Smooth muscle cell (in vitro differentiated cells): Measurements from ENCODE around the gene SNAPIN. TPM values are rescaled to one million over a fixed set of nuclear protein-coding genes. Genes with fewer than 3 reads are reported as not detected.

ENCODE experiments used
- DNase-seq: peaks from one replicate; lab custom pipeline; 2025; ENCODE audit not compliant: unreplicated experiment; lab: John Stamatoyannopoulos, UW
- H2AFZ ChIP-seq: fragments of 200-600 bp; sonication (generic); 2 replicates; pipeline ENCODE4 v1.6.0; 2016; ENCODE audit warnings: antibody characterized with exemption, low read depth, mild to moderate bottlenecking
- H3F3A ChIP-seq: fragments of 200-600 bp; sonication (generic); 2 replicates; pipeline ENCODE4 v1.6.0; 2017; ENCODE audit warnings: antibody characterized with exemption, low read depth
- H3K27ac ChIP-seq: fragments of 200-600 bp; sonication (generic); 2 replicates; pipeline ENCODE4 v1.5.1; 2016; ENCODE audit warnings: low read depth, mild to moderate bottlenecking
- H3K27me3 ChIP-seq: fragments of 200-600 bp; sonication (generic); 2 replicates; pipeline ENCODE4 v1.6.1; 2016; ENCODE audit warnings: low read depth, mild to moderate bottlenecking
- H3K36me3 ChIP-seq: fragments of 200-600 bp; sonication (generic); 2 replicates; pipeline ENCODE4 v1.5.1; 2016; ENCODE audit warnings: low read depth
- H3K4me1 ChIP-seq: fragments of 200-600 bp; sonication (generic); 2 replicates; pipeline ENCODE4 v1.5.1; 2016; ENCODE audit warnings: low read depth
- H3K4me2 ChIP-seq: fragments of 200-600 bp; sonication (generic); 2 replicates; pipeline ENCODE4 v1.6.0; 2016; ENCODE audit warnings: mild to moderate bottlenecking
- H3K4me3 ChIP-seq: fragments of 200-600 bp; sonication (generic); 2 replicates; pipeline ENCODE4 v1.5.1; 2016; ENCODE audit warnings: mild to moderate bottlenecking
- H3K79me2 ChIP-seq: fragments of 200-600 bp; sonication (generic); 2 replicates; pipeline ENCODE4 v1.6.0; 2016; ENCODE audit warnings: low read depth, mild to moderate bottlenecking
- H3K9ac ChIP-seq: fragments of 200-600 bp; sonication (generic); 2 replicates; pipeline ENCODE4 v1.6.0; 2016; ENCODE audit warnings: low read depth
- H3K9me3 ChIP-seq: fragments of 200-600 bp; sonication (generic); replicated peaks from 2 replicates; pipeline ENCODE4 v1.5.1; 2016; ENCODE audit warnings: low read depth
- H4K20me1 ChIP-seq: fragments of 200-600 bp; sonication (generic); 2 replicates; pipeline ENCODE4 v1.6.0; 2016; ENCODE audit warnings: low read depth
- WGBS: methylation state at CpG from one replicate; pipeline ENCODE4 v1.1.7; 2016; ENCODE audit warnings: low lambda C conversion rate; 5-methylcytosine and 5-hydroxymethylcytosine counted together
- polyA plus RNA-seq: library from polyadenylated mRNA; unstranded; fragments of >200 nt; fragmentation: Nextera tagmentation; extraction: Ambion mirVana; gene quantifications from 2 replicates; pipeline ENCODE4 v1.2.1, GENCODE V29; 2016
- total RNA-seq: library from RNA; depleted of rRNA; stranded (reverse); fragments of >200 nt; gene quantifications from 2 replicates; pipeline ENCODE4 v1.2.3, GENCODE V29; 2014
- TF ChIP-seq, protein P1 (sequence below): fragments of 200-600 bp; sonication (generic); IDR thresholded peaks from 2 replicates; pipeline ENCODE4 v1.5.1; 2017; ENCODE audit warnings: borderline replicate concordance, mild to moderate bottlenecking, antibody characterized with exemption; ENCODE audit not compliant: insufficient read depth, poor library complexity, severe bottlenecking

SNAPIN gene
- total and polyA plus RNA-seq, 2 experiments from 2014 or later: 52.0 to 65.5 TPM

DNA sequence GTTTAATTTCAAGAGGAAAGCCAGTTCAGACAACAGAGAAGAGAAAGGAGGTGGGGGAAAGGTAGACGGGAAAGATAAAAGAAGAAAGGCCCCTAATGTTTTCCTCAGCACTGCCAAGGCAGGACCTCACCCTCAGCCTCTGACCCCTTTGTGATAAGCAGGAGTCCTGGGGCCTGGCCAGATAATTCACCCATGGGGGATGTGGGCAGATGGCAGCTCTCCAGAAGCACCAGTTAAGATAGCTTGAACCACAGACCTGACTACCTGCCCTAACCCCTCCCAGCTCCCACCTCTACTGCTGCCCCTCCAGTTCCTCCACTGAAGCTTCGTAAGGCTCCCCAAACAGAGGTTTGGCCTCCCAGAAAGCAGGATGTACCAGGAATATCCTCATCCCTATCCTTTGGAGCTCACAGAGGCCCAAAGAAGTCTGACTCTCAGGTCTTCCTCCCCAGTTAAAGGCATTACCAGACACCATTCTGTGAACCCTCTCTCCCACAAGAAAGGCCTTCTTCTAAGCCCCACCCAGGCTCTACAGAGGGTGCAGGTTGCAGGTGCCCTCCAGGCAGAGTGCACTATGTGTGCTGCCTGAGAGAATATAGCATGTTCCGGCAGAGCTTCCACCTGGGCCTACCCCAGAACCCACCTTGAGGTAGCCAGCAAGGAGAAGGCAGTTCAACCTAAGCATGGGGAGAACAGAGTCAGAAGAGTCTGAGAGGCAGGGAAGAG, 9.2 kb upstream of the SNAPIN start:
- DNase-seq: no peak
- Histone ChIP-seq H4K20me1 (peaks cover 1% of the 10 kb centered on the region), H3K27me3 (no peaks in the 10 kb centered on the region), H3K79me2 (no peaks in the 10 kb centered on the region), H3K4me3 (no peak overlapping the region), H3K36me3 (peaks cover 4% of the 10 kb centered on the region), H3K27ac (no peak overlapping the region), H3K9ac (no peak overlapping the region), H3F3A (peaks cover 15% of the 10 kb centered on the region), H3K4me2 (no peak overlapping the region), H3K4me1 (no peaks in the 10 kb centered on the region), H2AFZ (no peak overlapping the region), H3K9me3 (no peaks in the 10 kb centered on the region)
- TF ChIP-seq, protein P1, sequence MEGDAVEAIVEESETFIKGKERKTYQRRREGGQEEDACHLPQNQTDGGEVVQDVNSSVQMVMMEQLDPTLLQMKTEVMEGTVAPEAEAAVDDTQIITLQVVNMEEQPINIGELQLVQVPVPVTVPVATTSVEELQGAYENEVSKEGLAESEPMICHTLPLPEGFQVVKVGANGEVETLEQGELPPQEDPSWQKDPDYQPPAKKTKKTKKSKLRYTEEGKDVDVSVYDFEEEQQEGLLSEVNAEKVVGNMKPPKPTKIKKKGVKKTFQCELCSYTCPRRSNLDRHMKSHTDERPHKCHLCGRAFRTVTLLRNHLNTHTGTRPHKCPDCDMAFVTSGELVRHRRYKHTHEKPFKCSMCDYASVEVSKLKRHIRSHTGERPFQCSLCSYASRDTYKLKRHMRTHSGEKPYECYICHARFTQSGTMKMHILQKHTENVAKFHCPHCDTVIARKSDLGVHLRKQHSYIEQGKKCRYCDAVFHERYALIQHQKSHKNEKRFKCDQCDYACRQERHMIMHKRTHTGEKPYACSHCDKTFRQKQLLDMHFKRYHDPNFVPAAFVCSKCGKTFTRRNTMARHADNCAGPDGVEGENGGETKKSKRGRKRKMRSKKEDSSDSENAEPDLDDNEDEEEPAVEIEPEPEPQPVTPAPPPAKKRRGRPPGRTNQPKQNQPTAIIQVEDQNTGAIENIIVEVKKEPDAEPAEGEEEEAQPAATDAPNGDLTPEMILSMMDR: no peak
- WGBS: 63% methylated on average over 3 of the region's 3 CpGs

DNA sequence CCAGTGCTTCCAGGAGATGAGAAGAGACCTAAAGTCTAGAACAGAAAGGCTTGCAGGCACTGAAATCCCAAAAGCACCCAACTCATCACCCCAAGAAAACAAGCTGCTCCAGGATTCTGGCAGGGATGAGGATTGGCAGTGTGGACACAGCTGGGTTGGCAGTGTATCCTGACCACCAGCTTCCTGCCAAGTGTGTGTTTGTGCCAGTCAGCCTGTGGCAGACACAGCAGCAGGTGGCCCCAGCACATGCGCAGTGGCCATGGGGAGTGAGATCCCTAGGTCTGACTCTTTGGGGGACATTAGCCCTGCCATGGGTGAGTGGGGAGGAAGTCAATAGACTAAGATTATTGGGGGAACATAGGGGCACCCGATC, 8.7 kb upstream of the SNAPIN start:
- Histone ChIP-seq H3K4me2 (no peak overlapping the region), H3F3A (peaks cover 15% of the 10 kb centered on the region), H3K27me3 (no peaks in the 10 kb centered on the region), H3K79me2 (no peaks in the 10 kb centered on the region), H3K4me3 (no peak overlapping the region), H4K20me1 (no peaks in the 10 kb centered on the region), H3K9me3 (no peaks in the 10 kb centered on the region), H2AFZ (no peak overlapping the region), H3K9ac (no peak overlapping the region), H3K4me1 (no peaks in the 10 kb centered on the region), H3K27ac (no peak overlapping the region), H3K36me3 (peaks cover 4% of the 10 kb centered on the region)
- WGBS: 95% methylated on average over 2 of the region's 2 CpGs
- DNase-seq: no peak
- TF ChIP-seq, protein P1: no peak

- Histone ChIP-seq H3K79me2 (no peaks in the 10 kb centered on the region), H3K27ac (no peak overlapping the region), H3K9me3 (no peaks in the 10 kb centered on the region), H4K20me1 (no peaks in the 10 kb centered on the region), H3K27me3 (no peaks in the 10 kb centered on the region), H3K9ac (no peak overlapping the region), H2AFZ (no peak overlapping the region), H3K4me2 (no peak overlapping the region), H3K4me1 (no peaks in the 10 kb centered on the region), H3K36me3 (no peaks in the 10 kb centered on the region), H3K4me3 (no peak overlapping the region), H3F3A (peaks cover 4% of the 10 kb centered on the region)
- DNase-seq: no peak
- TF ChIP-seq, protein P1: no peak
- 86% methylated on average over 1 of the region's 1 CpG for WGBS
Measured at GRCh38 chr1:153651771-153652170, 6.7 kb upstream of the SNAPIN start.
